NCI-H146 treated with DMSO at 0.1 percent for 48 hours (cell line): Measurements from ENCODE around the gene PPP1R16B.

Experiments used
- DNase-seq: peaks from one replicate; lab custom pipeline; 2025; ENCODE audit not compliant: unreplicated experiment; lab: John Stamatoyannopoulos, UW

PPP1R16B gene

GRCh38 chr20:38805502-38805957, at the start of gene PPP1R16B:
PPP1R16B (plus strand) TSS chr20:38805697; CDS start chr20:38835926, 30,229 bp downstream.
- peak; percentile 32 for DNase-seq

GRCh38 chr20:38757145-38757775, 48.2 kb upstream of the PPP1R16B start:
- DNase-seq: no peak

- DNase-seq: no peak
Measured at GRCh38 chr20:38759106-38759505, 46.4 kb upstream of the PPP1R16B start.

GRCh38 chr20:38760978-38761377, 44.5 kb upstream of the PPP1R16B start:
- DNase-seq: no peak

- DNase-seq: no peak
Measured at GRCh38 chr20:38762174-38762573, 43.3 kb upstream of the PPP1R16B start.

- no peak for DNase-seq
Measured at GRCh38 chr20:38763616-38764015, 41.9 kb upstream of the PPP1R16B start.

GRCh38 chr20:38764567-38765318, 40.8 kb upstream of the PPP1R16B start:
- DNase-seq: no peak

GRCh38 chr20:38766071-38766470, 39.4 kb upstream of the PPP1R16B start:
- no peak for DNase-seq

- no peak for DNase-seq
Measured at GRCh38 chr20:38769376-38770295, 35.9 kb upstream of the PPP1R16B start.

GRCh38 chr20:38770546-38770945, 35.0 kb upstream of the PPP1R16B start:
- no peak for DNase-seq

GRCh38 chr20:38770970-38771369, 34.5 kb upstream of the PPP1R16B start:
- no peak for DNase-seq

GRCh38 chr20:38771621-38772020, 33.9 kb upstream of the PPP1R16B start:
- DNase-seq: no peak

- no peak for DNase-seq
Measured at GRCh38 chr20:38774167-38774566, 31.3 kb upstream of the PPP1R16B start.

GRCh38 chr20:38776363-38776762, 29.1 kb upstream of the PPP1R16B start:
- no peak for DNase-seq

GRCh38 chr20:38779247-38780097, 26.0 kb upstream of the PPP1R16B start:
- DNase-seq: peak; percentile 10

GRCh38 chr20:38782275-38782674, 23.2 kb upstream of the PPP1R16B start:
- DNase-seq: no peak

- DNase-seq: no peak
Measured at GRCh38 chr20:38787870-38788269, 17.6 kb upstream of the PPP1R16B start.

- no peak for DNase-seq
Measured at GRCh38 chr20:38789503-38790199, 15.8 kb upstream of the PPP1R16B start.

GRCh38 chr20:38790200-38791053, 15.1 kb upstream of the PPP1R16B start:
- no peak for DNase-seq
